SH-SY5Y (cell line): ENCODE data around the gene C1QTNF2.

Source experiments
- GATA2 ChIP-seq: IDR thresholded peaks from 2 replicates; pipeline ENCODE4 v1.6.1; 2011; ENCODE audit warnings: mild to moderate bottlenecking, low read depth, low read length
- GATA3 ChIP-seq: IDR thresholded peaks from 2 replicates; pipeline ENCODE4 v1.6.1; 2011; ENCODE audit warnings: low read depth, mild to moderate bottlenecking, low read length, moderate library complexity

The C1QTNF2 gene

DNA sequence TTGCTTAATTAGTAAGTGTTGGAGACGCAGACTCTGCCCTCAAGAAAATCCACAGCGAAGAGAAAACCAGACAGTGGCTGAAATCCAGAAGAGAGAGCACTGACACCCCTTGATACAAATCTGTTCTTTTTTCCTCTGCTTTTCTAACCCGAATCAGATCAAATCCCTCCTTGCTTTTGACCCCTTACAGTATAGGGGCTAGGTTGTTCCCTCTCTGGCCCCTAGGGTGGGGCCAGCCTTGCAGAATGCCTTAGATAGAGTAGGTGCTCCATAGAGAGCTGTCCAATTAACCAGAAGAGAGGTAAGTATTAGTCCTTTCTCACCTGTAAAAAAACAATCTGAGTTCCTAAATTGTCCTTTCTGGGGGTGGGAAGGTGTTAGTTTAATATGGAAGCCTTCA, 10.1 kb downstream of the C1QTNF2 start:
- TF ChIP-seq GATA2 (no peak), GATA3 (no peak)

DNA sequence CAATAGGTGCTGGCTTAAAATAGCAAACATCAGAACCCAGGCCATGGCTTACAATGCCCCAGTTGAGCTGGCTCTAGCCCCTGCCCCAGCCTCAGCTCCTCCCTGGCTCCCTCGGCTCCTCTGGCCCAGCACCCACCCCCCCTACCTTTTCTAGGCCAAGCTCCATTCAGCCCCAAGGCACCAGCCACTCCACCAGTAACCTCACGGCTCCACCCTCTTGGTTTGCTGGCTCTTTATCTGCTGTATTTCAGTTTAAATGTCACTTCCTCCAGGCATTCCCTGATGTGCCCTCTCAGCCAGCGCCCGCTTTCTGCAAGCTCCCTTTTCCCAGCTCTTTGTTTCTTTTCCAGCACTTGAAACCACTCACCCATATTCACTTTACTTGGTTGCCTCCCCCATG, 10.6 kb downstream of the C1QTNF2 start:
- no peak for TF ChIP-seq GATA3
- no peak for TF ChIP-seq GATA2

DNA sequence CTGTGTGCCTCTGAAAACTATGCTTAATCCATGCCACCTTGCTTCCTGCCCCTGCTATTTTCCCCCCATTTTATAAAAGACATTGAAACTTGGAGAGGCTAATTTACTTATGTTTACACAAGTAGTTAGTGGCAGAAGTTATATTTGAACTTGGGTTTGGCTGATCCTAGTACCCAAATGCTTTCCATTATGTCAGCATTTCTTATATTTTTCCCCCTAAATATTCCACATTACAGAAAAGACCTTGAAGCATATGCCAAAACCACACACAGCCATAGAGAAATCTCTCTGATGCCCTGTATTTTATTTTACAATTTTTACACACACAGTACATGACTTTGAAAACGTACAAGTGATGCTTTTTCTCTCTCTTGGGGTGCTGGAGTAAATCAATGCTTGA, 11.2 kb downstream of the C1QTNF2 start:
- no peak for TF ChIP-seq GATA2
- no peak for TF ChIP-seq GATA3

DNA sequence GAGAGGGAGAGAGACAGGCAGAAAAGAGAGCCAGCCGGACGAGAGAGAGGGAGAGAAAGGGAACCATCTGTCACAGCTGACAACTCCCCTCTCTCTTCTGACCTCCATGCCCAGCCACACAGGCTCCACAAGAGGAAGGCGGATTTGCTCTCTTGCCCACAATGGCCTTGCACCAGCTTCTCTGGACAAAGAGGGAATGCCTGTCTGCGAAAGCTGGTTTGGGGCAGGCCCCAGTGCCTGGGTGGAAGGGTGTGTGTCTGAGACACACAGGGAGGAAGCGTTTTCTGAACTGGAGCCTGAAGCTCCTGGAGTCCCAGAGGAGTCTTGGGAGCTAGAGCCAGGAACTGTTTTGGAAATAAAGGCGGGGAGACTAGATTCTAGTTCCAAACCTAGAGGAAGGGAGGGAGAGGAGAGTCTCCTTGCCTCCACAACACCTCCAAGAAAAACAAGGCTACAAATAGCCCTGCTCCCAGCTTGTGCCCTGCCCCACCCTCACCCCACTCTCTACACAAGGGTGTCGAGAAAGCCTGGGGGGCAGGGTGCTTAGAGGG, 12.5 kb downstream of the C1QTNF2 start:
- no peak for TF ChIP-seq GATA2
- no peak for TF ChIP-seq GATA3

DNA sequence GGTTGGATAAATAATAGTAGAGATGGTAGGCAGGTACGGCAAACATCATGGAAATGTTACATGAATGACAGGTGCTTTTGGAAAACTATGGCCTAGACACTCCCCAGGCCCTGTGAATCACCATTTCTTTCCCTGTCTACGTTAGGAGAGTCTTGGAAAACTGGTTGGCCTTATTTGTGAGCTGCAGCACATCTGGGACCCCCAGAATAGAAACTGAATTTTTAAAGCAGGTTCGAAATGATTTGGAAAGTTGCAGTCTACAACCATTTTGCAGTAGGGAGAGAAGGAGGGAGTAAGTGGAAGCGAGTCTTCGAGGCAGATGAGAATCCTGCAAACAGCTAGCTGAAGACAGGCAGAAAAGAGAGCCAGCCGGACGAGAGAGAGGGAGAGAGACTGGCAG, 13.0 kb downstream of the C1QTNF2 start:
- no peak for TF ChIP-seq GATA3
- no peak for TF ChIP-seq GATA2

DNA sequence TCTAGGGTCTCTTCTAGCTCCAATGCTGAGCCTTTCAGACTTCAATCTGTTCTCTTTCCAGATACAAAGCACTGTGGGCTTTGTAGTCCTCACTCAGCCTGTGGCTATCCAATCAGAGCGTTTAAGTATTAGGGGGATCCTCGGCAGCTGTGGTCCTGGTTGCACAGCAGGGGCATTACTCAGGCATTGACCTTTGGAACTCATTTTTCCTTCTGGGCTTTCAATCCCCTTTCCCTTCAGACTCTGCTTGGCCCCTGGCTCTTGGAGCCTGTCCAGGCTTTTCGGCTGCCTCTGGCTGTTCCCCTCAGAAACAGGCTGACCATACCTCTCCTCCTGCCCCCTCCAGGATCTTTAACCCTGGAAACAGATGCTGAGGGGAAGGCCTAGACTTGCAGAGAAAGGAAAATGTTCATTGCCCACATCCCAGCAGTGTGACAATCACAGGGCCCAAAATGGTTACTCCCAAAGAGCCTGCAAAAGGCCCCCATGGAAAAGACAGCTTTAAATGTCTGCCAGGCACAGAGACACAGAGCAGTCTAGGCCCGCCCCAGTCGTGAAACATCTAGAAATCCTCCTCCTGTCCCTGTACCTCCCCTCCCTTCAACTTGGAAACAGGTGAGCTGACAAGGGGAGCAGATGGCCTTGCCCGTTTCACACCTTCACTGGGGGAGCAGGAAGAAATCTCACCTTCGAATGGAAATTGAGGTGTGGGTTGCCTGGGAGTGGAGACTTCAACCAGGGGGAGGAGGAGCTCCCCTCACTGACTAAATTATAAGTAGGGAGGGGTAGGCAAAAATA, 13.7 kb downstream of the C1QTNF2 start:
- no peak for TF ChIP-seq GATA3

DNA sequence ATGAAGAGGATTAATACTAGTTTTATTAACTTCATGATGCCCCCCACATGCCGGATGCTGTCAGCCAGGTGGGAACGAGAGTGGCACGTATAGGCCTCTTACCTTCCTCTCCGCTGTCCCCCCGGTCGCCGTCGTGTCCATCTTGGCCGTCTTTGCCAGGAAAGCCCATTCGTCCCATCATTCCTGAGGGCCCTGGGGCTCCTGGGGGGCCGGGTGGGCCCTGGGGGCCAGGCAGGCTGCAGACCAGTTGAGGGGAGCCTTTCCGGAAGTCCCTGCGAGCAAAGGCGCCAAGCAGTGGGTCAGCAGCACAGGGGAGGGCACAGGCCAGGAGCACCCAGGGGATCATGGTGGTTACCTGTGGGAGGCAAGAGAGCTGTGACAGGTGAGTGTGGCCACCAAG, 15.8 kb downstream of the C1QTNF2 start:
- TF ChIP-seq GATA2: no peak
- no peak for TF ChIP-seq GATA3

DNA sequence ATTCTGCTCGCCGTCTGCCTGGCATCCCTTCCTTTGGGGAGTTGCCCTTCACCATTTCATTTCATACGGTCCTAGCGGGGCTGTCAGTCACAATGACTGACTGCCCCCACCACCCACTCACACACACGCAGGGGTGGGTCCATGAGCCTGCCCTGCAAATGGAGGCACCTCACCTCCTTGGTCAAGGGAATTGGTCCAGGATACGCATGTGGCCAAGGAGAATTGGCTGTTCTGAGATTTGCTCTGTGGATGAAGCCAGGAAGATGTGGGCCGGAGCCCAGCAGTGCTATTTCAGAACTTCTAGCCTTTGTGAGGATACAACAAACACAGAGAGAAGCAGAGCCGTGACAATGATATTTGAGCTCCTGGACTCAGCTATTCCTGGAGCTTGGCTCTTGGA, 17.0 kb downstream of the C1QTNF2 start:
- no peak for TF ChIP-seq GATA3
- TF ChIP-seq GATA2: no peak

DNA sequence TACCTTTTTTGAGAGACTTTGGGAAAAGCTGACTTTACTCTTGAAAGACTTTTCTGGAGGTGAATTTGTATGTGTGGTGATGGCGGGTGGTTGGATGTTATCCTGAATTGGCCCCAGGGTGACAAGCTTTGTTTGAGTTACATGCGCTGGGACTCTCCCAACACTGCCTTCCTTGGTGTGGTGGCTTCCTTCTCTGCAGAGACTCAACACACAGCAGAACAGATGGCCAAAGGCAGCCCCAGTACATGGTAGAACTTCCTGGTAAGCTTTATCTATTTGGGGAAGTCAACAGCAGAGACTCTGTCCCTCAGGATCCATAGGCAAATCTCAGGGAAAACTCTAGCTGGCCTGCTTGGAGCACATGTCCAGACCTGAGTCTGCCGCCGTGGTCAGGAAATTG, 18.1 kb downstream of the C1QTNF2 start:
- TF ChIP-seq GATA3 (no peak), GATA2 (no peak)

DNA sequence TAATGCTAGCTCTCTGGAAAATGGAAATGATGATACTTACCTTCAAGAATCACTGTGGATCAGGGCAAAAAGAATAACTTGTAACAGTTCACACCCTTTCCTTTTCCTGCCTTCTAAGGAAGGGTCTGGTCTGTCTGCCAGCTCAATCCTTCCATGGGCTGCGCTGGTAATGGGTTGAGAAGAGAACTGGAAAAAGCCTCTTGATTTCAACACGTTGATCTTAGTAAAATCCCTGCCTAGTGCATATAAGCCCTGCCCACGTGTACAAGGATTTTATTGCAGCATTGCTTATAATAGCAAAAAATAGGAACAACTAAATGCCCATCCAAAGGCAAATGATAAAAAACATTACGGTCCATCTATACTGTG, 20.5 kb downstream of the C1QTNF2 start:
- TF ChIP-seq GATA2 (no peak), GATA3 (no peak)

DNA sequence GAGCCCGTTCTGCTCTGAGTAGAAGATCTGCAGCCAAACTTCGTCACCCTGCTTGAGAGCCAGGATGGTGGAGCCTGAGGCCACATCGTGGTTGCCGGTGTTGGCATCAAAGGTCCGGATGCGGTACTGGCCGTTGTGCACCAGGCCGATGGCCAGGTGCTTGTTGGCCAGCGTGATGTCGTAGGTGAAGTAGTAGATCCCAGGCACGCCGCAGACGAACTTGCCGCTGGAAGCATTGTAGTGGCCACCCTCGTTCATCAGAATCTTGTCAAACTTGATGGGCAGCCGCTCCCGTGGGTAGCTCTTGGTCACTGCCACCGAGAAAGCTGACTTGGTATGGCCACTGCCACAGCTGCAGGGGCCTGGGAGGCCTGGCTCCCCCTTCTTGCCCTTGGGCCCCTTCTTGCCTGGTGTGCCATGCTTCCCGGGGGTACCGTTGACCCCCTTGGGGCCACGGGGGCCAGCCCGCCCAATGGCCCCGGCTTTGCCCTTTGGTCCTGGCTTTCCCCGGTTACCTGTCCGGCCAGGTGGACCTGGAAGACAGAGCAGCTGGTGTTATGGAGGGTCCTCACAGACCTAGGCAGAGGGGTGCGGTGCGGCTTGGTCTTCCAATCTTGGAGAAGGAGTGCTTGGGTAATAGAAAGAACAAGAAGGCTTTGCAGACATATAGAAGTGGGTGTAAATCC, 21.0 kb downstream of the C1QTNF2 start:
- TF ChIP-seq GATA3 (no peak), GATA2 (no peak)

DNA sequence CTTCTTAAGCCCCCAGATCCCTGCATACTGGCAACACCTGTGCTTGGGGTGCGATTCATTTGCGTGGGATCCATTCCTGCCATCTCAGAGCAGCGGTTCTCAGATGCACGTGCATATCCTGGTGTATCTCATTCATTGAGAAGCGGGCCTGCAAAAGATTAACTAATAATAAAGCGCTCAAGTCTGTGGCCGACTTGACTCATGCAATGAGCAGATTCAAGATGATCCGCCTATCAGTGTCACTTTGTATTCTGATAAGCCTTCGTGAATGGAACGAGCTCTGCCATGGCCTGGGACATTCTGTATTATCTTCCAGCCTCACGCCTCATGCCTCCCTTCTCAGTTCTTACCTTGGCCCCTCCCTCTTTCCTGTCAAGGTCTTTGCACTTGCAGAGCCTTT, 22.3 kb downstream of the C1QTNF2 start:
- TF ChIP-seq GATA2: no peak
- no peak for TF ChIP-seq GATA3

DNA sequence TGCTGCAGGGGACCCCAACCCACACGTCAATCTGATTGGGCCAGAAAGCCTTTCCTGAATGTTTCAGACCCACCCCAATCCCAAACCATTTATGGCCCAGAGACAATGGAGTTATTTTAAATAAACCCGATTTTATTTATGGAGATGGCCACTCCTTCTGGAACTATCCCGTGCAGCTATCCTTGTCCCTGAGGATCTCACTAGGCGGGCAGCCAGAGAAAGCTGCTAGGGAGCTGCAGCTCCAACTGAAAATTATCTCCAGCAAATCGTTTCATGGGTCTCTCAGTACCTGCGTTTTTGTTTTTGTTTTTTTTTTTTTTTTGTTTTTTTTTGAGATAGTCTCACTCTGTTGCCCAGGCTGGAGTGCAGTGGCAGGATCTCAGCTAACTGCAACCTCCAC, 23.0 kb downstream of the C1QTNF2 start:
- TF ChIP-seq GATA2 (no peak), GATA3 (no peak)

DNA sequence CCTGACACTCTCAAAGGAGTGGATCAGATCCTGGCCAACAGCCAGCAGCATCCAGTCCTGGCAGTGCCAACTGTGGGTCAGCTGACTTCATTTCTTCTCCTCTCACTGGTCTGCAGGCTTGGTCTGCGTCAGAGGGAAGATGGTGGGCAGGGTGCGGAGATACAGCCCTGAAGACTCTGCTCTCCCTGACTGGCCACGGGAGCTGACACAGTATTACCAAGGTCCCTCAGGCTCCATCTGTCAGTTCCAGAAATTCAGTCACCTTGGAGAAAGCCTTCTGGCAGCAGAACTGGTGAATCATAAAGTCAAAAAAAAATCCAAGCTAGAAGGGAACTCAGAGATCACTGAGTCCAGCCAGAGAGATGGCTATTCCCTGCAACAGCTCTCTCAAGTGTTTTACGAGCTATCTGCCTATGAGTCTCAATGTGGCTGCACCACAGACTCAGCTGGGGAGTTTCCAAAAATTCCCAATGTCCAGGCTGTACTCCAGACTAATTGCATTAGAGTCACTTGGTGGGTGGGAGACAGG, 27.9 kb downstream of the C1QTNF2 start:
- TF ChIP-seq GATA3 (no peak), GATA2 (no peak)
